ENCODE measurements around the gene MRGPRE. TPM values are rescaled to one million over a fixed set of nuclear protein-coding genes. Genes with fewer than 3 reads are reported as not detected.

MRGPRE gene
- total and polyA plus RNA-seq, 7 donors: not detected

DNA sequence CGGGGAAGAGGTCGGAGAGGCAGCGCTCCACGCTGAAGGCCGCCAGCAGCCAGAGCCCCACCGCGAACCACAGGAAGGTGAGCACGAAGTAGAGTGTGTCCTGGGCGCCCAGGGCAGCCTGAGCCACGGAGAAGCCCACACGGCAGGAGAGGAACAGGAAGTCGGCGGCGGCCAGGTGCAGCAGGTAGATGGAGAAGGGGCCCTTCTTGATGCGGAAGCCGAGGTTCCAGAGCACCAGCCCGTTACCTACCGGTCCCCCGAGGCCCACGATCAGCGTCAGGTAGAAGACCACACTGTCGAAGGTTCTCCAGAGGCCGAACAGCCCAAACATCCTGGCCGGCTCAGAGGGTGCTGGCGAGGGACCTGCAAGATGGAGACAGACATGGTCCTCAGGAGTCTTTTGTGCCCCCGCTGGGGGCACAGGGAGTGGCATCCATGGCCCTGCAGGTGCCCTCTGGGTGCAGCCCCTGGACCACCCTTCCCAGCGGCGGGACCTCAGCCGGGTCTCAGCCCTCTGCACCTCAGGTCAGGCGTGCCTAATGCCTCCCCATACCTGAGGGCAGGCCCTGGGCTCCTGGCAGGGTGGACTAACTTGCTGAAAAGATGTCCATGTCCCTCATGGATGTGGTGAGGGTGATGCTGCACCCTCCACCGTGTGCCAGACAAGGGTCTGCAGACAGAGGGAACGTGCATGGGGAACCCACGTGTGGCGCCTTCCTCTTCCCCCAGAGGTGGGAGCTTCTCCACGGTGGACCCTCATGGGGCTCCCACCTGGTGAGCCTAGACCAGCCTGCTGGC lies 13.5 kb downstream of the MRGPRE start, which contains the start of gene MRGPRG:
Gene MRGPRG (minus strand): TSS at position 331 of the 798 bp plus-strand sequence. CDS start 0 bp downstream, at position 331.
- no peaks in the 10 kb centered on the region for H3K9me3 ChIP-seq
- DNase-seq: no peak
- ATAC-seq: no peak
- no peaks in the 10 kb centered on the region for H3K4me1 ChIP-seq
- no peak within 1 kb of the TSS for H3K4me3 ChIP-seq
- intact Hi-C loops (cut with DNase I): no loop called here
- 81 to 86% (median 83%) methylated on average over 33 to 35 of the region's 35 CpGs for WGBS, 3 donors
- no peaks in the 10 kb centered on the region for H3K36me3 ChIP-seq (ENCODE audit: insufficient read depth in 1 of 2, low read depth in 1 of 2)
- TF ChIP-seq, protein P1, sequence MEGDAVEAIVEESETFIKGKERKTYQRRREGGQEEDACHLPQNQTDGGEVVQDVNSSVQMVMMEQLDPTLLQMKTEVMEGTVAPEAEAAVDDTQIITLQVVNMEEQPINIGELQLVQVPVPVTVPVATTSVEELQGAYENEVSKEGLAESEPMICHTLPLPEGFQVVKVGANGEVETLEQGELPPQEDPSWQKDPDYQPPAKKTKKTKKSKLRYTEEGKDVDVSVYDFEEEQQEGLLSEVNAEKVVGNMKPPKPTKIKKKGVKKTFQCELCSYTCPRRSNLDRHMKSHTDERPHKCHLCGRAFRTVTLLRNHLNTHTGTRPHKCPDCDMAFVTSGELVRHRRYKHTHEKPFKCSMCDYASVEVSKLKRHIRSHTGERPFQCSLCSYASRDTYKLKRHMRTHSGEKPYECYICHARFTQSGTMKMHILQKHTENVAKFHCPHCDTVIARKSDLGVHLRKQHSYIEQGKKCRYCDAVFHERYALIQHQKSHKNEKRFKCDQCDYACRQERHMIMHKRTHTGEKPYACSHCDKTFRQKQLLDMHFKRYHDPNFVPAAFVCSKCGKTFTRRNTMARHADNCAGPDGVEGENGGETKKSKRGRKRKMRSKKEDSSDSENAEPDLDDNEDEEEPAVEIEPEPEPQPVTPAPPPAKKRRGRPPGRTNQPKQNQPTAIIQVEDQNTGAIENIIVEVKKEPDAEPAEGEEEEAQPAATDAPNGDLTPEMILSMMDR (IDR thresholded peaks at IDR 0.05): no peak
- no peak within 1 kb of the TSS for H3K27ac ChIP-seq
- peaks cover 0 to 59% (median 20%) of the 10 kb centered on the region in 3 donors for H3K27me3 ChIP-seq (ENCODE audit: insufficient read depth in 3 of 3, low read length in 2 of 3)

DNA sequence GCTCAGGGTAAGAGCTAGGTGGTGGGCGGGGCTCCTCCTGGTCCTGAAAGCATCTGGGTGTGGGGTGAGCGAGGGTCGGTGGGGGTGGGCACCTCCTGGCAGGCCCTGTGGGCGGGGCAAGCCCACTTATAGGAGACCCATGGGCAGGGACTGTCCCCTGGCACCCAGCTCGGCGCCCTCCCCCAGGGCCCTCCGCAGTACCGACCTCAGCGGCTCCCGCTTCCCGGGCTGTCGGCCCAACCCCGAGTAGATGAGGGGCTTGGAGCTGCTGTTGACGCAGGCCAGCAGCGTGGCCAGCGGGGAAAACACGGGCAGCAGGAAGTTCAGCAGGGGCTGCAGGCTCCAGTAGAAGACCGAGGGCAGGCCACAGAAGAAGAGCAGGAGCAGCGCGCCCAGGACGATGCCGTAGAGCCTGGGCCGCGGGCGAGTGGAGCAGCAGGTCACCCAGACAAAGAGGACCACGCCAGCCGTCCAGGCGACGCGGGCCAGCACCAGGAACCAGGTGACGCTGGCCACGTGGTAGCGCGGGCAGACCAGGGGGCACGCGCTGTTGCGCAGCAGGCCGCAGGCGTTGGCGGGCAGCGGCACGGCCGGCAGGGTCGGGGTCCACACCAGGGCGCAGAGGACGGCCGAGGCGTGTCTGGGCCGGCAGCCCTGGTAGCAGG lies 14.3 kb downstream of the MRGPRE start:
- Histone ChIP-seq H3K27ac (no peak overlapping the region), H3K9me3 (no peaks in the 10 kb centered on the region), H3K4me1 (no peaks in the 10 kb centered on the region), H3K27me3 (ENCODE audit: insufficient read depth in 3 of 3, low read length in 2 of 3) (peaks cover 0 to 52% (median 20%) of the 10 kb centered on the region in 3 donors), H3K36me3 (ENCODE audit: insufficient read depth in 1 of 2, low read depth in 1 of 2) (no peaks in the 10 kb centered on the region), H3K4me3 (no peak overlapping the region)
- whole genome bisulfite sequencing, 3 donors: 80 to 86% (median 84%) methylated on average over 43 to 49 of the region's 49 CpGs
- TF ChIP-seq, protein P1 (IDR thresholded peaks at IDR 0.05): no peak
- ATAC-seq: peak in 2 of 4 donors; percentile 7 to 23
- intact Hi-C loops (cut with DNase I): loop anchor here (1.0 to 2.0 kb wide), 3 partner anchors 107 to 181 kb away; no protein-coding TSS in a partner anchor
- DNase-seq: no peak

DNA sequence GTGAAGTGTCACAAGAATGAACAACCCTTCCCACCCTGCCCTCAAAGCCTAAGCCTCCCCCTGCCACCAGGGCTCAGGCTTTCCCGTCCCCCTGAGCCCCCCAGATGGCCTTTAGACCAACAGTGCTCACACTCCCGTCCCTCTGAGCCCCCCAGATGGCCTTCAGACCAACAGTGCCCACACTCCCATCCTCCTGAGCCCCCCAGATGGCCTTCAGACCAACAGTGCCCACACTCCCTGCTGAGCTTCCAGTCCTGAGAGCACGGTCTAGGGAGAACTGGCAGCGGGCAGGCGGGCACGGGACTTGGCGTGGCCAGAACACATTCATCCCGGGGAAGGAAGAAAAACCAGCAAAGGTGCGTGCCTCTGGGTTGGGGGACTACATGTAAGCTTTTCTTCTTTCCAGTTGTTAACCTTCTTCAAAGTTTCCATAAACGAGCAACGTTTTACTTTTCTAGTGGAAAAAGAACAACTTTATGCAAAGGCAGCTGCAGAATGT lies 16.1 kb downstream of the MRGPRE start:
- 61 to 66% (median 65%) methylated on average over 11 of the region's 11 CpGs for WGBS, 3 donors
- H3K9me3 ChIP-seq: peaks cover 4% of the 10 kb centered on the region
- DNase-seq (peak in 1 of 2 donors; percentile 53), ATAC-seq (no peak)
- TF ChIP-seq, protein P1 (IDR thresholded peaks at IDR 0.05): no peak
- no peak overlapping the region for H3K27ac ChIP-seq
- intact Hi-C loops (cut with DNase I): loop anchor here (2.0 kb wide), 2 partner anchors 105 to 179 kb away; no protein-coding TSS in a partner anchor
- H3K36me3 ChIP-seq (ENCODE audit: insufficient read depth in 1 of 2, low read depth in 1 of 2): no peaks in the 10 kb centered on the region
- no peaks in the 10 kb centered on the region for H3K4me1 ChIP-seq
- peaks cover 0 to 38% (median 20%) of the 10 kb centered on the region in 3 donors for H3K27me3 ChIP-seq (ENCODE audit: insufficient read depth in 3 of 3, low read length in 2 of 3)
- H3K4me3 ChIP-seq: no peak overlapping the region

- WGBS, 3 donors: 60 to 70% (median 64%) methylated on average over 17 of the region's 17 CpGs
- H3K9me3 ChIP-seq: peaks cover 10% of the 10 kb centered on the region
- peak in 1 of 2 donors; percentile 35 for DNase-seq
- TF ChIP-seq, protein P1 (IDR thresholded peaks at IDR 0.05): no peak
- ATAC-seq: no peak
- H3K36me3 ChIP-seq (ENCODE audit: insufficient read depth in 1 of 2, low read depth in 1 of 2): no peaks in the 10 kb centered on the region
- no peaks in the 10 kb centered on the region for H3K4me1 ChIP-seq
- intact Hi-C loops (cut with DNase I): loop anchor here (2.0 kb wide), 2 partner anchors 105 to 179 kb away; no protein-coding TSS in a partner anchor
- no peak overlapping the region for H3K4me3 ChIP-seq
- H3K27ac ChIP-seq: no peak overlapping the region
- peaks cover 0 to 32% (median 14%) of the 10 kb centered on the region in 3 donors for H3K27me3 ChIP-seq (ENCODE audit: insufficient read depth in 3 of 3, low read length in 2 of 3)
These were observed 16.7 kb downstream of the MRGPRE start for GRCh38 chr11:3215346-3216026.
